Cardiac septum (tissue), 1 donor: ENCODE data around the gene COL26A1. TPM values are rescaled to one million over a fixed set of nuclear protein-coding genes. Genes with fewer than 3 reads are reported as not detected.

Experiments
- DNase-seq: peaks from one replicate; pipeline ENCODE4 v3.0.0-alpha.2; 2020; ENCODE audit warnings: low spot score
- intact Hi-C: fragments of 100-400 bp; cut with DNase I; formaldehyde crosslinking; loops from one replicate; pipeline ENCODE4 v1.14.0; 2022
- total RNA-seq: library from RNA; stranded (reverse); fragmentation: NEBNext Ultra II Directional; extraction: Animal tissue kit (Norgen Biotek cat#: 25700); gene quantifications from one replicate; pipeline ENCODE4 v1.2.1, GENCODE V29; 2021
- donor health status: DM: no; HTN: no; CAD: no.

COL26A1 gene
- total RNA-seq, 1 donor from 2014 or later, result not detected

- intact Hi-C loops, result no loop called here
- no peak for DNase-seq
Measured at GRCh38 chr7:101519324-101520023, 156.8 kb downstream of the COL26A1 start.

- DNase-seq, result no peak
- intact Hi-C loops, result no loop called here
Measured at GRCh38 chr7:101521430-101521925, 158.8 kb downstream of the COL26A1 start.

GRCh38 chr7:101522021-101522420, 159.3 kb downstream of the COL26A1 start:
- no peak for DNase-seq
- intact Hi-C loops, result no loop called here

DNA sequence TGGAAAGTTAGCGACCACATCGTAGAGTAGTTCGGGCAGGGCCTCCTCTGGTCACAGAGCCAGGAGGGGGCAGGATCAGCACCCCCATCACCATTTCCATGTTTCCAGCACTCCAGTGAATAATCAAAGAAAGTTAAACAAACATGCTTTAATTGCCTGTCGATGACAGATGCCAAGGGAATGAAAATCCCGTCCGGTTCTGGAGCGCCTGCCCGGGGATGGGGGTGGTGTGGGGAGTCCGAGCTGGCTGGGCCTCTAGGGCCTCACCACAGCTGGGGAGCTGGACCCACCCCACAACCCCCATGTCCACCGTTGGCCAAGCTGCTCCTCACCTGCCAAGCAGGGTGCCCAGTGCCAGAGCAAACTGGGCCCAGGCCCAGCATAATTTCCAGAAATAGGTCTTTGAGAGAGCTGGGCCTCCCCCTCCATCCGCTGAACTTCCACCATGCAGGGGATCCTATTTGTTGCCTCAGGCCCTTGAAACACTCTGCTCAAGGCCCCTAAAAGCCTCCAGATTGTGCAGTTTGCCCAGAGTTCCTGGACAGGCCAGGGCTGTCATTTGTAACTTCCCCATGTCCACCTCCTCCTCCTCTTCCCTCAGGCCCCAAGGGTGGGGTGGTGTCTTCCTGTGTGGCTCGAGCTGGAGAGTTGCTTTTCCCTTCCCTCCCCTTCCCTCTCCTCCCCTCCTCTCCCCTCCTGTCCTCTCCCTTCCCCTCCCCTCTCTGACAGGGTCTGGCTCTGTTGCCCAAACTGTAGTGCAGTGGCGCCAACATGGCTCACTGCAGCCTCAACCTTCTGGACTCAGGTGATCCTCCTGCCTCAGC, 165.4 kb downstream of the COL26A1 start:
- intact Hi-C loops, result no loop called here
- no peak for DNase-seq

GRCh38 chr7:101529560-101529959, 166.9 kb downstream of the COL26A1 start:
- no peak for DNase-seq
- intact Hi-C loops, result no loop called here

DNA sequence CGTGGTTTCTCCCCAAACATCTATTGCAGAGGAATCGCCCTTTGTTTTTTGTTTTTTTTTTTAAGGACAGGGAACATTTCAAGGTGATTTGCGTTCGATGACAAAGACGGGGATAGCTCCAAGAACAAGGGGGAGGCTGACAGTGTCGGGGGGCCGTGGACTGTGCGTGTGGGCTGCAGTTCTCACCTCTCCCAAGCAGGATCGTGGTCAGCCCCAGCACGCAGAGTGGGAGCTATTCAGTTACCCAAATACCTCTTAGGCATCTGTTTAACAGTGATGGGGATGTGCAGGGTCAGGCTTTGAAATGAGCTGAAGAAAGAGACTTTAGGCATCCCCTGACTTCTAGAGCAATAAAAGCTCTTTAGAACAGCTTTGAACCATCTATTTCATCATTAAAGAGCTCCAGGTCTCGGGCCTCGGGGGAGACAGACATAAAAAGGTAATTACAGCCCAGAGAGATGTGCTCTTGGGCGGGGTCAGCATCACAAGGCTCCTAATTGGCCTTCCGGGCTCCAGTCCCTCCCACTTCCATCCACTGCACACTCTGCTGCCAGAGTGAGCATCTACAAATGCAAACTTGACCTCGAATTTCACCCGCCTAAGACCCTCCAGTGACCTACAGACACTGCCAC, 169.2 kb downstream of the COL26A1 start:
- intact Hi-C loops, result no loop called here
- no peak for DNase-seq

GRCh38 chr7:101532400-101533102, 169.9 kb downstream of the COL26A1 start:
- intact Hi-C loops, result no loop called here
- DNase-seq, result no peak

DNA sequence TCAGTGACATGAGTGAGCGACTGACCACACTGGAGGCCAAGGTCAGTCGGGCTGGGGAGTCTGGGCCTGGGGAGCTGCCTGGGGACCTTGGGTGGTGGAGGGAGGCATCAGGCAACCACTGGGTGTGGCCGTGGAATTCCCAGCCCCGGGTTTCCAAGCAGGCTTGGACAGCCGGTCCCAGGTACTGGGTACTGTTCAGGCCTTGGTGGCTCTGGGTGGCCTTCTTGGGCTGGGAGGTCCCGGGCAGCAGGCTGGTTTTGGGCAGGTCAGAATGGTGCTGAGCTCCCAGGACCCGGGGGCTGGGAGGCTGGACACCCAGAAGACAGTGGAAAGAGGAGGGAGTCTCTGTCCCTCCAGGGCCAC, 170.4 kb downstream of the COL26A1 start:
- no peak for DNase-seq
- intact Hi-C loops, result no loop called here

- intact Hi-C loops, result no loop called here
- no peak for DNase-seq
Measured at GRCh38 chr7:101534015-101534803, 171.5 kb downstream of the COL26A1 start.

- intact Hi-C loops, result no loop called here
- DNase-seq, result no peak
Measured at GRCh38 chr7:101534873-101535272, 172.2 kb downstream of the COL26A1 start.

GRCh38 chr7:101535351-101535751, 172.7 kb downstream of the COL26A1 start:
- intact Hi-C loops, result no loop called here
- DNase-seq, result no peak

DNA sequence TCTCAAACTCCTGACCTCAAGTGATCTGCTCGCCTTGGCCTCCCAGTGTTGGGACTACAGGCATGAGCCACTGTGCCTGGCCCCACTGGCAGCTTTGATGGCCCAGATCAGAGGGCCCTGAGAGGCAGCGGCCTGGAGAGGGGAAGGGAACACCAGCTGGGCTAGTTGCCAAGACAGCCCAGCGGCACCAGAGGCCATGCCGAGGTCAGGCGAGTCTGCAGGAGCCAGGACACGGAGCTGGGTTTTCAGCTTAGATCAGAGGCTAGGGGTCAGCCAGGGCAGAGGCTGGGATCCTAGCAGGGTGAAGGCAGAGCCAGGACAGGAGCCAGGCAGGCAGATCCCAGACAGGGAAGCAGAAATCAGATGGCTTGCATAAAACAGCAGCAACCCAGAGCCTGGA, 173.6 kb downstream of the COL26A1 start:
- intact Hi-C loops, result no loop called here
- no peak for DNase-seq

- DNase-seq, result no peak
- intact Hi-C loops, result no loop called here
Measured at GRCh38 chr7:101536668-101537067, 174.0 kb downstream of the COL26A1 start.

DNA sequence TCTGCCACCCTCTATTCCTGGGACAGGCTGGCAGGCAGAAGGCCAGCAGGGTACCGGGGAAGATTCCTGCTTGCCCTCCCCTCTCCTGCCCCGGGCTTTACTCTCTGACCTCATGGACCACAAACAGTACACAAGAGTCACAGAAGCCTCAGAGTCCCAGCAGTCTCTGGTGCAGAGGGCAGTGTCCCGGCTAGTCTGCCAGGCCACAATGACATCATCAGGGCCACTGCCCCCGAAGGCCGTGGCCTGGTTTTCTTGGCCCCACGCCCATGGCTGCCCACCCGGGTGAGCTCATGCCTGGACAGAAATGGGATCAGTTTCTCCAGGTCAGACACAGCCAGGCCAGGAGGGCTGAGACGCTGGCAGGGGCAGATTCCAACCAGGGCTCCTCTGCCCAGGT, 174.5 kb downstream of the COL26A1 start:
- no peak for DNase-seq
- intact Hi-C loops, result no loop called here

GRCh38 chr7:101537935-101538595, 175.4 kb downstream of the COL26A1 start:
- DNase-seq, result no peak
- intact Hi-C loops, result loop anchor here (2.0 kb wide), 1 partner anchor 173 kb away; no protein-coding TSS in a partner anchor

GRCh38 chr7:101538596-101539459, 176.2 kb downstream of the COL26A1 start:
- intact Hi-C loops, result loop anchor here (2.0 kb wide), 1 partner anchor 174 kb away; no protein-coding TSS in a partner anchor

GRCh38 chr7:101539784-101540183, 177.1 kb downstream of the COL26A1 start:
- intact Hi-C loops, result loop anchor here (2.0 to 10.0 kb wide), 2 partner anchors 175 to 855 kb away; partner anchors contain the start of gene PRKRIP1
- DNase-seq, result no peak

More at GRCh38 chr7:101538596-101539459, 176.2 kb downstream of the COL26A1 start:
- no peak for DNase-seq
